Stimulated activated CD4-positive, alpha-beta T cell treated with anti-CD3 and anti-CD28 coated beads, Interleukin-1b, Interleukin-23, amount 100 ng/mL, for 24 hours (primary cell): ENCODE data around the gene ELN.
A peak's percentile ranks its signal among the peaks of the same experiment; 100 is the strongest.

Experiments used
- DNase-seq, 4 experiments: peaks; one replicate each; pipeline ENCODE4 v3.0.0-alpha.2; 2020; ENCODE audit warnings: low read depth in 4 of 4, low spot score in 1 of 4

ELN gene

GRCh38 chr7:74059681-74060588, 32.0 kb downstream of the ELN start:
- DNase-seq, result no peak

GRCh38 chr7:74061840-74062539, 34.0 kb downstream of the ELN start:
- DNase-seq, result peak in 3 of 4 experiments; percentile 20 to 31 (median 20)

GRCh38 chr7:74063223-74063641, 35.3 kb downstream of the ELN start:
- DNase-seq, result no peak

- DNase-seq, result no peak
These were observed 35.7 kb downstream of the ELN start for GRCh38 chr7:74063646-74064045.

- no peak for DNase-seq
These were observed 36.7 kb downstream of the ELN start for GRCh38 chr7:74064696-74065095.

GRCh38 chr7:74066626-74067025, 38.7 kb downstream of the ELN start:
- DNase-seq, result no peak

- no peak for DNase-seq
These were observed 40.6 kb downstream of the ELN start for GRCh38 chr7:74068378-74069085.

GRCh38 chr7:74069086-74069541, 41.1 kb downstream of the ELN start:
- DNase-seq, result no peak

GRCh38 chr7:74069790-74070618, 42.0 kb downstream of the ELN start:
- no peak for DNase-seq

GRCh38 chr7:74070619-74070921, 42.6 kb downstream of the ELN start:
- no peak for DNase-seq

GRCh38 chr7:74071121-74071520, 43.1 kb downstream of the ELN start:
- no peak for DNase-seq

- DNase-seq, result no peak
These were observed 46.8 kb downstream of the ELN start for GRCh38 chr7:74074770-74075169.

GRCh38 chr7:74078461-74078860, 50.5 kb downstream of the ELN start:
- no peak for DNase-seq

- DNase-seq, result no peak
These were observed 54.8 kb downstream of the ELN start for GRCh38 chr7:74082770-74083116.

GRCh38 chr7:74083117-74083876, 55.3 kb downstream of the ELN start, which contains the start of gene LIMK1:
LIMK1 (plus strand) TSS chr7:74083804; CDS start chr7:74083991, 187 bp downstream.
- peak; percentile 43 to 75 (median 66) for DNase-seq

GRCh38 chr7:74083928-74084721, 56.2 kb downstream of the ELN start:
- no peak for DNase-seq

GRCh38 chr7:74084722-74085578, 57.0 kb downstream of the ELN start:
- DNase-seq, result no peak

GRCh38 chr7:74087791-74088453, 59.9 kb downstream of the ELN start:
- no peak for DNase-seq
